ENCODE data around the gene PLCH2. TPM values are rescaled to one million over a fixed set of nuclear protein-coding genes. Genes with fewer than 3 reads are reported as not detected.

Gene PLCH2
- total and polyA plus RNA-seq, 2 donors (not counting 3 experiments of a cell fraction or from before 2014, with no cell fraction given): 0.19 to 0.31 TPM

DNA sequence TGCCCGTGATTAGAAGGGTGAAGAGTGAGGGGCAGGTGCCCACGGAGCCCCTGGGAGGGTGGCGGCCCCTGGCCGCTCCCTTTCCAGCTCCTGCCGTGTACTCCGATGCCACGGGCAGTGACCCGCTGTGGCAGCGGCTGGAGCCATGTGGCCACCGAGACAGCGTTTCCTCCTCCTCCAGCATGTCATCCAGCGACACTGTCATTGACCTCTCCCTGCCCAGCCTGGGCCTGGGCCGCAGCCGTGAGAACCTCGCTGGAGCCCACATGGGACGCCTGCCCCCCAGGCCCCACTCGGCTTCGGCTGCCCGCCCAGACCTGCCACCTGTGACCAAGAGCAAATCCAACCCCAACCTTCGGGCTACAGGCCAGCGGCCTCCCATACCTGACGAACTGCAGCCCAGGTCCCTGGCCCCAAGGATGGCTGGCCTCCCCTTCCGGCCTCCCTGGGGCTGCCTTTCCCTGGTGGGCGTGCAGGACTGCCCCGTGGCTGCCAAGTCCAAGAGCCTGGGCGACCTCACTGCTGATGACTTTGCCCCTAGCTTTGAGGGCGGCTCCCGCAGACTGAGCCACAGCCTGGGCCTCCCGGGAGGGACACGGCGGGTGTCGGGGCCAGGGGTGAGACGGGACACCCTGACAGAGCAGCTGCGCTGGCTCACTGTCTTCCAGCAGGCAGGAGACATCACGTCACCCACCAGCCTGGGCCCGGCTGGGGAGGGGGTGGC lies 28.3 kb downstream of the PLCH2 start:
- Histone ChIP-seq H3K4me3 (replicated peaks in 1 of 3; ENCODE audit: insufficient read depth in 1 of 3, low read depth in 1 of 3, low read length in 3 of 3) (no peak overlapping the region), H2AFZ (ENCODE audit: low read depth, low read length) (no peak overlapping the region), H3K4me2 (ENCODE audit: insufficient read depth, low read length) (no peak overlapping the region), H3K79me2 (ENCODE audit: control insufficient read depth, insufficient read depth, low read length) (no peaks in the 10 kb centered on the region), H3K9ac (replicated peaks; ENCODE audit: extremely low read depth, insufficient read depth, low read length) (no peak overlapping the region), H4K20me1 (replicated peaks; ENCODE audit: control insufficient read depth, extremely low read depth, insufficient read depth, low read length) (no peaks in the 10 kb centered on the region), H3K4me1 (ENCODE audit: control insufficient read depth, extremely low read depth, insufficient read depth, low read length) (no peaks in the 10 kb centered on the region), H3K9me3 (replicated peaks; ENCODE audit: control insufficient read depth, insufficient read depth, low read length) (no peaks in the 10 kb centered on the region), H3K27ac (ENCODE audit: insufficient read depth, low read depth, low read length) (no peak overlapping the region), H3K9me1 (replicated peaks; ENCODE audit: control insufficient read depth, extremely low read depth, insufficient read depth, low read length) (no peaks in the 10 kb centered on the region), H3K27me3 (ENCODE audit: control insufficient read depth in 2 of 2, insufficient read depth in 2 of 2, low read length in 2 of 2) (no peaks in the 10 kb centered on the region), H3K36me3 (ENCODE audit: control insufficient read depth in 2 of 2, extremely low read depth in 1 of 2, insufficient read depth in 2 of 2, low read length in 2 of 2) (peaks cover 0 to 10% of the 10 kb centered on the region in 2 experiments)
- ChIA-PET POLR2A (no interaction called here), CTCF (no interaction called here)
- intact Hi-C loops (cut with micrococcal nuclease): no loop called here
- FAIRE-seq: no peak
- no peak for DNase-seq (ENCODE audit: low read depth, low spot score)
- no peak for TF ChIP-seq POLR2AphosphoS5 (IDR thresholded peaks at IDR 0.05; ENCODE audit: insufficient read depth, low read depth, low read length)
- no peak for TF ChIP-seq CTCF (IDR thresholded peaks at IDR 0.05; ENCODE audit: extremely low read depth in 1 of 2, insufficient read depth in 1 of 2, low read depth in 1 of 2, low read length in 2 of 2)
- TF ChIP-seq MYC (IDR thresholded peaks at IDR 0.05; ENCODE audit: low read depth, low read length): no peak
- TF ChIP-seq EZH2 (IDR thresholded peaks at IDR 0.05; ENCODE audit: borderline replicate concordance, low read depth, low read length, severe bottlenecking): no peak
- no peak for TF ChIP-seq FOS (IDR thresholded peaks at IDR 0.05; ENCODE audit: borderline replicate concordance, insufficient read depth, low read length)
- no peak for TF ChIP-seq JUN (IDR thresholded peaks at IDR 0.05; ENCODE audit: borderline replicate concordance, insufficient read depth, insufficient read length, low read depth)
- no peak for TF ChIP-seq POLR2A (IDR thresholded peaks at IDR 0.05; ENCODE audit: low read depth, low read length)
- TF ChIP-seq MAX (IDR thresholded peaks at IDR 0.05; ENCODE audit: insufficient read depth, insufficient read length): no peak
- no peak for TF ChIP-seq GATA2 (IDR thresholded peaks at IDR 0.05; ENCODE audit: insufficient read depth, insufficient read length, low read depth, low read length)
- BruUV-seq (replicated peaks): no TSS peak
- dilution Hi-C loops (cut with MboI; ENCODE audit: extremely low pct_ligation_motif_present, low sequenced_read_pairs): no loop called here

Measured in endothelial cell of umbilical vein (primary cell).